Hepatocyte (in vitro differentiated cells): ENCODE data around the gene JARID2. TPM values are rescaled to one million over a fixed set of nuclear protein-coding genes. Genes with fewer than 3 reads are reported as not detected.

Experiments
- DNase-seq: peaks from one replicate; pipeline ENCODE4 v3.0.0-alpha.2; 2016; ENCODE audit warnings: low spot score
- H2AFZ ChIP-seq: fragments of 200-600 bp; sonication (generic); 2 replicates; pipeline ENCODE4 v1.6.0; 2016; ENCODE audit warnings: antibody characterized with exemption, mild to moderate bottlenecking
- H3K27ac ChIP-seq: fragments of 200-600 bp; sonication (generic); 2 replicates; pipeline ENCODE4 v1.5.1; 2016; ENCODE audit warnings: mild to moderate bottlenecking
- H3K27me3 ChIP-seq: fragments of 200-600 bp; sonication (generic); 2 replicates; pipeline ENCODE4 v1.6.1; 2016
- H3K36me3 ChIP-seq: fragments of 200-600 bp; sonication (generic); replicated peaks from 2 replicates; pipeline ENCODE4 v1.5.1; 2016; ENCODE audit warnings: low read depth; ENCODE audit not compliant: insufficient read depth
- H3K4me1 ChIP-seq: fragments of 200-600 bp; sonication (generic); 2 replicates; pipeline ENCODE4 v1.5.1; 2016; ENCODE audit warnings: mild to moderate bottlenecking, moderate library complexity; ENCODE audit not compliant: insufficient read depth
- H3K4me2 ChIP-seq: fragments of 200-600 bp; sonication (generic); 2 replicates; pipeline ENCODE4 v1.6.0; 2016
- H3K4me3 ChIP-seq: fragments of 200-600 bp; sonication (generic); 2 replicates; pipeline ENCODE4 v1.5.1; 2016; ENCODE audit warnings: mild to moderate bottlenecking
- H3K79me2 ChIP-seq: fragments of 200-600 bp; sonication (generic); 2 replicates; pipeline ENCODE4 v1.6.0; 2017; ENCODE audit warnings: mild to moderate bottlenecking
- H3K9me2 ChIP-seq: fragments of 200-600 bp; sonication (generic); replicated peaks from 2 replicates; pipeline ENCODE4 v1.6.0; 2017; ENCODE audit warnings: mild to moderate bottlenecking; ENCODE audit not compliant: insufficient read depth
- H3K9me3 ChIP-seq: fragments of 200-600 bp; sonication (generic); 2 replicates; pipeline ENCODE4 v1.5.1; 2016; ENCODE audit warnings: low read depth, mild to moderate bottlenecking
- H4K20me1 ChIP-seq: fragments of 200-600 bp; sonication (generic); 2 replicates; pipeline ENCODE4 v1.6.0; 2016; ENCODE audit warnings: mild to moderate bottlenecking; ENCODE audit not compliant: insufficient read depth, poor library complexity, severe bottlenecking
- CTCF ChIP-seq: fragments of 200-600 bp; sonication (generic); IDR thresholded peaks from 2 replicates; pipeline ENCODE4 v1.5.1; 2016; ENCODE audit warnings: antibody characterized with exemption, mild to moderate bottlenecking; ENCODE audit not compliant: poor library complexity
- EZH2 ChIP-seq: fragments of 200-600 bp; sonication (generic); IDR thresholded peaks from 2 replicates; pipeline ENCODE4 v1.6.1; 2016; ENCODE audit warnings: antibody characterized with exemption, mild to moderate bottlenecking, borderline replicate concordance
- EZH2phosphoT487 ChIP-seq: fragments of 200-600 bp; sonication (generic); IDR thresholded peaks from one replicate; pipeline ENCODE4 v1.6.1; 2018; ENCODE audit warnings: antibody characterized with exemption, mild to moderate bottlenecking, low read depth, moderate library complexity; ENCODE audit not compliant: unreplicated experiment, severe bottlenecking
- WGBS: methylation state at CpG from one replicate; pipeline ENCODE4 v1.1.6; 2016; ENCODE audit warnings: low lambda C conversion rate; ENCODE audit errors: missing lambda C conversion rate; 5-methylcytosine and 5-hydroxymethylcytosine counted together
- polyA plus RNA-seq: library from polyadenylated mRNA; unstranded; fragments of >200 nt; fragmentation: Nextera tagmentation; extraction: Ambion mirVana; gene quantifications from 2 replicates; pipeline ENCODE4 v1.2.1, GENCODE V29; 2016
- total RNA-seq: library from RNA; depleted of rRNA; stranded (reverse); fragments of >200 nt; gene quantifications from 2 replicates; pipeline ENCODE4 v1.2.3, GENCODE V29; 2014

Gene JARID2
- total and polyA plus RNA-seq, 2 experiments from 2014 or later, result 4.6 to 11.6 TPM

- H4K20me1 ChIP-seq, result peaks cover 44% of the 10 kb centered on the region
These were observed 19.3 kb downstream of the JARID2 start for GRCh38 chr6:15264902-15265761.

GRCh38 chr6:15265787-15266186 lies 19.9 kb downstream of the JARID2 start:
- Histone ChIP-seq H3K36me3 (no peaks in the 10 kb centered on the region), H3K4me3 (no peak overlapping the region), H3K79me2 (peaks cover 94% of the 10 kb centered on the region), H2AFZ (no peak overlapping the region), H4K20me1 (peaks cover 37% of the 10 kb centered on the region), H3K4me1 (peaks cover 61% of the 10 kb centered on the region), H3K9me2 (no peaks in the 10 kb centered on the region), H3K9me3 (no peaks in the 10 kb centered on the region), H3K27ac (no peak overlapping the region), H3K27me3 (no peaks in the 10 kb centered on the region), H3K4me2 (no peak overlapping the region)
- WGBS, result 75% methylated on average over 5 of the region's 5 CpGs
- no peak for TF ChIP-seq EZH2phosphoT487
- TF ChIP-seq EZH2, result no peak
- no peak for TF ChIP-seq CTCF
- no peak for DNase-seq

More at GRCh38 chr6:15264902-15265761, 19.3 kb downstream of the JARID2 start:
- DNase-seq, result no peak
- WGBS, result 44% methylated on average over 7 of the region's 7 CpGs
- TF ChIP-seq CTCF, result no peak
- TF ChIP-seq EZH2phosphoT487, result no peak
- no peak for TF ChIP-seq EZH2
- H3K79me2 ChIP-seq, result peaks cover 90% of the 10 kb centered on the region
- H3K4me1 ChIP-seq, result peaks cover 65% of the 10 kb centered on the region
- no peaks in the 10 kb centered on the region for H3K9me3 ChIP-seq
- H3K27ac ChIP-seq, result no peak overlapping the region
- no peaks in the 10 kb centered on the region for H3K27me3 ChIP-seq
- H3K9me2 ChIP-seq, result no peaks in the 10 kb centered on the region
- H3K4me3 ChIP-seq, result no peak overlapping the region
- H3K4me2 ChIP-seq, result peak overlapping the region; percentile 34
- no peak overlapping the region for H2AFZ ChIP-seq
- no peaks in the 10 kb centered on the region for H3K36me3 ChIP-seq

GRCh38 chr6:15266423-15266996 lies 20.6 kb downstream of the JARID2 start:
- H3K4me2 ChIP-seq, result peak overlapping the region; percentile 34
- WGBS, result 69% methylated on average over 11 of the region's 11 CpGs

More at GRCh38 chr6:15266423-15266996, 20.6 kb downstream of the JARID2 start:
- Histone ChIP-seq H2AFZ (no peak overlapping the region), H3K4me3 (no peak overlapping the region), H3K79me2 (peaks cover 100% of the 10 kb centered on the region), H3K4me1 (peaks cover 56% of the 10 kb centered on the region), H3K36me3 (no peaks in the 10 kb centered on the region), H3K27ac (no peak overlapping the region), H4K20me1 (peaks cover 37% of the 10 kb centered on the region), H3K9me2 (no peaks in the 10 kb centered on the region), H3K27me3 (no peaks in the 10 kb centered on the region), H3K9me3 (no peaks in the 10 kb centered on the region)
- TF ChIP-seq CTCF (no peak), EZH2 (no peak), EZH2phosphoT487 (no peak)
- DNase-seq, result no peak
